BLaER1 treated with 17β-estradiol and CSF1 and Interleukin-3, amounts not matched to agents 10 nM and 100 nM (cell line): ENCODE results near the gene PDZRN3.

Experiments used
- H3K27ac ChIP-seq, 11 experiments: shearing (Covaris generic); formaldehyde crosslinking; 2 replicates each; pipeline ENCODE4 v1.8.1; 2022
- H3K27me3 ChIP-seq, 11 experiments: shearing (Covaris generic); formaldehyde crosslinking; 2 replicates each; pipeline ENCODE4 v1.8.1; 2022
- H3K36me3 ChIP-seq, 11 experiments: shearing (Covaris generic); formaldehyde crosslinking; 2 replicates each; pipeline ENCODE4 v1.8.1; 2022
- H3K4me1 ChIP-seq, 10 experiments: shearing (Covaris generic); formaldehyde crosslinking; 2 replicates each; pipeline ENCODE4 v1.8.1; 2022
- H3K4me2 ChIP-seq, 11 experiments: shearing (Covaris generic); formaldehyde crosslinking; 2 replicates each; pipeline ENCODE4 v1.8.1; 2022
- H3K4me3 ChIP-seq, 10 experiments: shearing (Covaris generic); formaldehyde crosslinking; 2 replicates each; pipeline ENCODE4 v1.8.1; 2022
- H3K9ac ChIP-seq, 11 experiments: shearing (Covaris generic); formaldehyde crosslinking; 2 replicates each; pipeline ENCODE4 v1.8.1; 2022
- H3K9me3 ChIP-seq, 11 experiments: shearing (Covaris generic); formaldehyde crosslinking; replicated peaks in 1 of 11; 2 replicates each; pipeline ENCODE4 v1.8.1; 2022
- H4K20me1 ChIP-seq, 11 experiments: shearing (Covaris generic); formaldehyde crosslinking; 2 replicates each; pipeline ENCODE4 v1.8.1; 2022
- Cebpa-rat ChIP-seq, 11 experiments: shearing (Covaris generic); IDR thresholded peaks; 2 replicates each; pipeline ENCODE4 v1.8.1; 2022

Gene PDZRN3

GRCh38 chr3:73446467-73447110 lies 178.2 kb downstream of the PDZRN3 start:
- H3K9me3 ChIP-seq: no peaks in the 10 kb centered on the region
- no peak overlapping the region for H3K4me2 ChIP-seq
- no peaks in the 10 kb centered on the region for H3K27me3 ChIP-seq
- no peaks in the 10 kb centered on the region for H4K20me1 ChIP-seq
- H3K27ac ChIP-seq: no peak overlapping the region
- H3K9ac ChIP-seq: no peak overlapping the region
- TF ChIP-seq Cebpa-rat (IDR thresholded peaks at IDR 0.05): no peak
- H3K4me3 ChIP-seq: no peak overlapping the region
- H3K4me1 ChIP-seq: peaks cover 24 to 48% (median 42%) of the 10 kb centered on the region in 10 experiments
- no peaks in the 10 kb centered on the region for H3K36me3 ChIP-seq

- H4K20me1 ChIP-seq: no peaks in the 10 kb centered on the region
- H3K36me3 ChIP-seq: no peaks in the 10 kb centered on the region
- no peak for TF ChIP-seq Cebpa-rat (IDR thresholded peaks at IDR 0.05)
- H3K9ac ChIP-seq: no peak overlapping the region
- no peak overlapping the region for H3K4me3 ChIP-seq
- no peak overlapping the region for H3K4me2 ChIP-seq
- no peak overlapping the region for H3K27ac ChIP-seq
- peaks cover under 1 to 19% (median 13%) of the 10 kb centered on the region in 10 experiments; a peak in 11 of 20 replicates for H3K4me1 ChIP-seq
- no peaks in the 10 kb centered on the region for H3K9me3 ChIP-seq
- H3K27me3 ChIP-seq: no peaks in the 10 kb centered on the region
Observed at GRCh38 chr3:73442886-73443285, 181.9 kb downstream of the PDZRN3 start.

- no peak overlapping the region for H3K9ac ChIP-seq
- H3K4me3 ChIP-seq: no peak overlapping the region
- no peak overlapping the region for H3K4me2 ChIP-seq
- no peaks in the 10 kb centered on the region for H4K20me1 ChIP-seq
- no peaks in the 10 kb centered on the region for H3K27me3 ChIP-seq
- no peaks in the 10 kb centered on the region for H3K9me3 ChIP-seq
- TF ChIP-seq Cebpa-rat (IDR thresholded peaks at IDR 0.05): no peak
- no peaks in the 10 kb centered on the region for H3K36me3 ChIP-seq
- H3K4me1 ChIP-seq: peaks cover 0 to 19% (median 13%) of the 10 kb centered on the region in 10 experiments; a peak in 11 of 20 replicates
- no peak overlapping the region for H3K27ac ChIP-seq
Observed at GRCh38 chr3:73442152-73442551, 182.6 kb downstream of the PDZRN3 start.

- no peak overlapping the region for H3K4me2 ChIP-seq
- H3K27ac ChIP-seq: no peak overlapping the region
- no peak overlapping the region for H3K9ac ChIP-seq
- H3K36me3 ChIP-seq: no peaks in the 10 kb centered on the region
- TF ChIP-seq Cebpa-rat (IDR thresholded peaks at IDR 0.05): no peak
- peaks cover 0 to 16% (median 13%) of the 10 kb centered on the region in 10 experiments; a peak in 12 of 20 replicates for H3K4me1 ChIP-seq
- no peaks in the 10 kb centered on the region for H3K9me3 ChIP-seq
- H4K20me1 ChIP-seq: no peaks in the 10 kb centered on the region
- no peaks in the 10 kb centered on the region for H3K27me3 ChIP-seq
- no peak overlapping the region for H3K4me3 ChIP-seq
Observed at GRCh38 chr3:73437828-73438227, 186.9 kb downstream of the PDZRN3 start.

GRCh38 chr3:73435055-73435454 lies 189.7 kb downstream of the PDZRN3 start:
- Histone ChIP-seq H3K4me3 (no peak overlapping the region), H3K27ac (no peak overlapping the region), H3K27me3 (no peaks in the 10 kb centered on the region), H3K9me3 (no peaks in the 10 kb centered on the region), H3K36me3 (no peaks in the 10 kb centered on the region), H3K9ac (no peak overlapping the region), H3K4me1 (peaks cover 0 to 16% (median 13%) of the 10 kb centered on the region in 10 experiments; a peak in 13 of 20 replicates), H3K4me2 (peak overlapping the region in 5 of 11 experiments; percentile 2 to 44 (median 23); a peak in 5 of 22 replicates), H4K20me1 (no peaks in the 10 kb centered on the region)
- no peak for TF ChIP-seq Cebpa-rat (IDR thresholded peaks at IDR 0.05)

- Histone ChIP-seq H3K9ac (no peak overlapping the region), H3K36me3 (no peaks in the 10 kb centered on the region), H3K4me3 (no peak overlapping the region), H3K27ac (no peak overlapping the region), H3K27me3 (no peaks in the 10 kb centered on the region), H3K9me3 (no peaks in the 10 kb centered on the region), H3K4me2 (no peak overlapping the region), H3K4me1 (peaks cover 0 to 9% (median 7%) of the 10 kb centered on the region in 10 experiments; a peak in 11 of 20 replicates), H4K20me1 (no peaks in the 10 kb centered on the region)
- TF ChIP-seq Cebpa-rat (IDR thresholded peaks at IDR 0.05): no peak
Observed at GRCh38 chr3:73433687-73434086, 191.1 kb downstream of the PDZRN3 start.

- peaks cover 0 to 8% (median 5%) of the 10 kb centered on the region in 10 experiments; a peak in 8 of 20 replicates for H3K4me1 ChIP-seq
- H3K27me3 ChIP-seq: no peaks in the 10 kb centered on the region
- H3K4me3 ChIP-seq: no peak overlapping the region
- H3K36me3 ChIP-seq: no peaks in the 10 kb centered on the region
- no peak for TF ChIP-seq Cebpa-rat (IDR thresholded peaks at IDR 0.05)
- no peaks in the 10 kb centered on the region for H4K20me1 ChIP-seq
- no peak overlapping the region for H3K4me2 ChIP-seq
- H3K9ac ChIP-seq: no peak overlapping the region
- H3K9me3 ChIP-seq: no peaks in the 10 kb centered on the region
- H3K27ac ChIP-seq: no peak overlapping the region
Observed at GRCh38 chr3:73433079-73433478, 191.7 kb downstream of the PDZRN3 start.

GRCh38 chr3:73432706-73433032 lies 192.1 kb downstream of the PDZRN3 start:
- Histone ChIP-seq H3K27me3 (no peaks in the 10 kb centered on the region), H3K9ac (no peak overlapping the region), H3K4me3 (no peak overlapping the region), H3K9me3 (no peaks in the 10 kb centered on the region), H3K4me2 (no peak overlapping the region), H3K4me1 (peaks cover 0 to 8% (median 5%) of the 10 kb centered on the region in 10 experiments; a peak in 8 of 20 replicates), H3K27ac (no peak overlapping the region), H4K20me1 (no peaks in the 10 kb centered on the region), H3K36me3 (no peaks in the 10 kb centered on the region)
- TF ChIP-seq Cebpa-rat (IDR thresholded peaks at IDR 0.05): no peak

GRCh38 chr3:73432023-73432705 lies 192.6 kb downstream of the PDZRN3 start:
- Histone ChIP-seq H3K4me3 (no peak overlapping the region), H4K20me1 (no peaks in the 10 kb centered on the region), H3K4me1 (peaks cover 0 to 8% (median 5%) of the 10 kb centered on the region in 10 experiments; a peak in 8 of 20 replicates), H3K4me2 (no peak overlapping the region), H3K9ac (no peak overlapping the region), H3K9me3 (no peaks in the 10 kb centered on the region), H3K27ac (no peak overlapping the region), H3K36me3 (no peaks in the 10 kb centered on the region), H3K27me3 (no peaks in the 10 kb centered on the region)
- no peak for TF ChIP-seq Cebpa-rat (IDR thresholded peaks at IDR 0.05)
